ENCODE results near the gene SPATA3.
"Not testable (repeated sequence)": the region's sequence is repeated elsewhere in the genome, so short reads cannot be mapped to it uniquely, and the experiment has no call there.

Gene SPATA3

DNA sequence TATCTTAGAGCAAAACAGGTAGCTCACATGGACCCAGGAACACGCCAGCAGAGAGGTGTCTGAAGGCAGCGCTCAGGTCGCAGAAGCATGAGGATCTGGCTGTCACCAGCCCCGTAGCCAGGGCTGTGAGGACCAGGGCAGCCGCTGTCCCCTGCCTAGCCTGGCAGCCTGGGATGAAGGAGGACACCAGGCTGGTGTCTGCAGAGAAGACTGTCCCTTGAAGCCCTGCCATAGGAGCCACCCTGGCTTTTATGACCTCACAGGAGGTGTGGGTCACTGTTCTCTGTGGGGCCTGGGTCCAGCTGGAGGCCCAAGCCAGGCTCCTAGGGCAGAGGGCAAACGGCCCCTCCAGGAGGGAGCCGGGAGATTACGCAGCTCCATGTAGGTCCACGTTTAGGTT lies at the start of gene SPATA3:
SPATA3 (plus strand) TSS at position 301 of the 400 bp plus-strand sequence. CDS start 113 bp downstream, outside the sequence.
- no peak for DNase-seq

DNA sequence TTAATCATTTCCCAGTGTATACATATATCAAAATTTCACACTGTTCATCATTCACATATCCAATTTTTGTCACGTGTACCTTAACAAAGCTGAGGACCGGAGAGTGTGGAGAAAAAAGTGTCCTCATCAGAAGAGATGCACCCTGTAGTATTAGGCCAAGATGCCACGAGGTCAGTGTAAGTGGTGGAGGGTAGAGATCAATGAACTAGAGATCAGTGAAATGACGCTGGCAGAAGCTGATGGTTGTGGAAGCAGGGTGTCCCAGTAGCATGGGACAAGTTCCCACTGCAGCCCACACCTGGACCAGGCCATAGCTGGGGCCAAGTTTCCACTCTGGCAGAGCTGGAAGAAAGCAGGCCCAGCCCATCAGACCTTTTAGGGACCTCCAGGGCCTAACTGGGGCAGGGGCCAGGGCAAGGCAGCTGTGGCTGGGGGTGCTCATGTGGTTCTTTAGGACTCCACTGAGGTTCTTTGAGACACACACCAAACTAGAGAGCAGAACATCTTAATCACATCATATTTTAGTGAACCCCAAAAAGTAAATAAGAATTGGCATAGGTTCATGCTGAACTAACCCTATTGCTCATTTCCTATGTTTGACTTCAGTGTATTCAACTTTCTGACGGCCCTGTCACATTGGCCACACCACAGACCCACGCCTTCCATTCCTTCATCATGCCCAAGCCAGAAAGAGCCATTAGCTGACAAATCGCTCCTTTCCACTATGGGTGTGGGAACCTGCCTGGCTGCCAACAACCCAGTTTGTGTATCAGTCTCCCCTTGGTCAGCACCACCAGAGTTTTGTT lies 49.3 kb upstream of the SPATA3 start:
- DNase-seq = no peak

- no peak for DNase-seq
These were observed 48.7 kb upstream of the SPATA3 start for GRCh38 chr2:230947235-230947576.

GRCh38 chr2:230947908-230948365 lies 48.0 kb upstream of the SPATA3 start:
- DNase-seq = no peak

DNA sequence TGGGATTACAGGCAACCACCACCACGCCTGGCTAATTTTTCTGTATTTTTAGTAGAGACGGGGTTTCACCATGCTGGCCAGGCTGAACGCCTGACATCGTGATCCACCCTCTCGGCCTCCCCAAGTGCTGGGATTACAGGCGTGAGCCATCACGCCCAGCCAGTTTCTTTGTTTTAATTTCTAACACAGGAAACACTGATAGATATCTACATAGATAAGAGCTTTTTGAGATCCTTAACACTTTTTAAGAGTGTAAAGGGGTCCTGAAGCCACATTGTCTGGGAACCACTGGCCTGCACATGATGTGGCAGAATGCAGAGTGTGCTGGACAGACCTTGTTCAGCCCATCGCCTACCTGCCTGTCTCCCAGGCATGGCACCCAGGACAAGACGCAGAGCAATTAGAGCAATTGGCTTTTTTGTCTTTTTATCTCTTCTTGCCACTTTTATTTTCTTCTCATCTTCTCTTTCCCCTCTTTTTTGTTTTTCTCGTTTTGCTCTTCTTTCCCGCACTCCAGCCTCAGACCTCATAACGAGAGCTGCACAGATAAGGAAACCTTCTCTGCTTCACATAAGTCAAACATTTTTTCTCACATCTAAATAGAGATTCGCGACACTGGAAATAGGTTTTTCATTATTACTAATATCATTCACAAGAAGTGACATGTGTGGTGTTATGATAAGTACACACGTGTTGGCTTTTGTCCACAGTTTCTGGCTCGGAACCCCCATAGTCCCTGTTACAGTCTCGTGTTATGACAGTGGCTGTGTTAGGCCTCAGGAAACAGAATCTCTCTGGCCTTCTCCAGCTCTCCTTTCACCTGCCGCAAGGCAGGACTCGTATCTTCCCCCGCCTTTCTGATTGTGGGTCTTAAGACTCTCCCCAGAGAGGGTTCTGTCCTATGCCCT lies 45.7 kb upstream of the SPATA3 start:
- no peak for DNase-seq

- DNase-seq = no peak
These were observed 45.0 kb upstream of the SPATA3 start for GRCh38 chr2:230950874-230951339.

DNA sequence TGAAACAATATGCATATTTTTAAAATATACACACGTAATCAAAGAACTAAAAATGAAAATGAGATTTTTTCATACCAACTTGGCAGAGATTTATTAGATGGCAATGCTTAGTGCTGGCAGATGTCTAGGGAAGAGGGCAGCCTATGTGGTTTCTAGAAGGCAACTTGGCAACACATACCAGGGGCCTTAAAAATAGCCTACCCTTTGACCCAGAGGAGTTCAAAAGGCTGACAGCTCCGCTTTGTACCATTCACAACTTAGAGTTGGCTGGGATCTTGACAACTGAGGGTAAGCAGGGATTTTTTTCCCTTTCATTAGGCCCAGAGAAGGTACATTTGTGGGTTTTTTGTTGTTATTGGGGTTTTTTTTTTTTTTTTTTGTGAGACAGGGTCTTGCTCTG lies 44.5 kb upstream of the SPATA3 start:
- DNase-seq = no peak

- DNase-seq = no peak
These were observed 43.5 kb upstream of the SPATA3 start for GRCh38 chr2:230952226-230952956.

DNA sequence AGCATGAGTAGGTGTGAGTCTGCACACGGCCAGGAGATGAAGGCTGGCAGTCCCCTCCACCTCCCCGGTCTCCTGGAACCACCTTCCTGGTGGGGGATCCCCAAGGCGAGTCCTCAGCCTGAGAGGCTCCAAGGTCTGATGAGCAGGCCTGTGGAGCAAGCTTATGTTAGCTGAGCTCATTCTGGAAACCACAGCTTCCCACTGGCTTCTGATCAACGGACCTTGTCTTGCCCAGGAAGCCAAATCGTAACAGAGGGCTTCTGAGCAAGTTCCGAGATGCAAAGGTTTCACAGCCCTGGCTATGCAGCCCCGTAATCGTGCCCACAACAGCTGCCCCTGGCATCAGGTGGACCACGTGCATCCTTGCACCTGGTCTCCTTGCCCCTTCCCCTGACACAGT lies 42.1 kb upstream of the SPATA3 start:
- peak; percentile 78 for DNase-seq

GRCh38 chr2:230954746-230955145 lies 41.2 kb upstream of the SPATA3 start:
- DNase-seq = no peak

DNA sequence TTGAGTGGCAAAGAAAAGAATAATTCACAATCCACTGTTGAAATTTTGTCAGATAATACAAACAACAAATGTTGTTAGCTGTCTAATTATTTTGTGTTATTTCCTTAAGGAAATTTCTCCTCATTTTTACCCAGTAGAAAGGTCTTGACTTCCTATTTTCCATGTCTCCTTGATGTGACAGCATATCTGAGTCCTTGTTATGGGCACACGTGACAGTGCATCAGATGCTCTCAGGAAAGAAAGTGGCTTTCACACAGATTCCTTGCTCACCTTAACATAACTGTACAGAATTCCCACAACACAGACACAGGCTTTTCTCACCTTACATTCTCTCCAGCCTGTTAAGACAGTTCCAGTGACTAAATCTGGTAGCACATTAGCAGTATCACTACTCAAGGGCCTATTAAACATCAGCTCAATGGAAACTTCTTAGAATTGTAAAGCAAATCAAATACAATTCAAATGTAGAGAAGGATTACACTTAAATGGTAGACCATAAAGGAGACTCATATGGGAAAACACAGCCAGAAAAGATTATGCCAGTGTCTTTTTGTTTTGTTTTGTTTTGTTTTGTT lies 40.7 kb upstream of the SPATA3 start:
- no peak for DNase-seq

GRCh38 chr2:230956827-230957755 lies 38.8 kb upstream of the SPATA3 start:
- no peak for DNase-seq

GRCh38 chr2:230957756-230958391 lies 38.0 kb upstream of the SPATA3 start:
- DNase-seq = no peak

DNA sequence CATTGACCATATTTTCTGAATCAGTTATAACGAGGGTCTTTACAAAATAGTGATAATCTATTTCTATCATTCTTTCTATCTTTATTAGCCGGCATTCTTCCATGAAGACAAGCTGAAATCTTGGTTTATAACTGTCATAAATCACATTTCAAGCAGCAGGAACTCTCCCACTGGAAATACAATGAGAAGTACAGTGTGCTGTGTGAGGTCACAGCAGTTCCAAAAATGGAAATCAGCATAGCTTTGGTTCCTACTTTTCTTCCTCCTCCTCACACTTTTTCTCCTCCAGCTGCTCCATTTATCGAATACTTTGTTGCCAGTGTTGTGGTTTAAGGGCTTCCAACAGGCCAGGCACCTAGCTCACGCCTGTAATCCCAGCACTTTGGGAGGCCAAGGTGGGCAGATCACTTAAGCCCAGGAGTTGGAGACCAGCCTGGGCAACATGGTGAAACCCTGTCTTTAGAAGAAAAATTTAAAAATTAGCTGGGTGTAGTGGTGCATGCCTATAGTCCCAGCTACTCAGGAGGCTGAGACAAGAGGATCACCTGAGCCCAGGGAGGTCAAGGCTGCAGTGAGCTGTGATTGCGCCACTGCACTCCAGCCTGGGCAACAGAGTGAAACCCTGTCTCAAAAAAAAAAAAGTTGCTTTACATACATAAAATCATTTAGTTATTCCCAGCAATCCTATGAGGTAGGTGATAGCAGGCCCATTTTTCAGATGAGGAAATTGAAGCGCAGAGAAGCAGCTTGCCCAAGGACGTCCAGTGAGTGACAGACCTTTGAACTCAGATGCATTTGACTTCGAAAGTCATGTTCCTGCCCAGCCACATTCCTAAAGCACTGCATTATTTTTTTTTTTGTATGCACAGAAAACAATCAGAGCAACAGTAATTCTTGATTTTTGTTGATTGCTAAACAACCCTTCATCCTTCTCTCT lies 36.8 kb upstream of the SPATA3 start:
- no peak for DNase-seq

- DNase-seq = no peak
These were observed 35.9 kb upstream of the SPATA3 start for GRCh38 chr2:230960026-230960425.

GRCh38 chr2:230961091-230961491 lies 34.8 kb upstream of the SPATA3 start:
- DNase-seq = no peak

- no peak for DNase-seq
These were observed 31.7 kb upstream of the SPATA3 start for GRCh38 chr2:230964136-230964730.

DNA sequence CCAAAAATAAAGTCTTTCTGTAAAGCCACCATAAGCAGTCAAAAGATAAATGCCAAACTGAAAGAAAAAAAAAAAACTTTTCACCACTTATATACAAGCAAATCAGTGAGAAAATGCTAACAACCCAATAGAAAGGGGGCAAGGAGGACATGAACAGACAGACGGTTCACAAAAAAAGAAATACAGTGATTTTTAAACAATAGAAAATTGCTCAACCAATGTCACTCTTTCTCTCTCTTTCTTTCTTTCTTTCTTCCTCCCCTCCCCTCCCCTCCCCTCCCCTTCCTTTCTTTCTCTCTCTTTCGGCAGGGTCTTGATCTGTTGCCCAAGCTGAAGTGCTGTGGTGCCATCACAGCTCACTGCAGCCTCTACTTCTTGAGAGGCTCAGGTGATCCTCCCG lies 28.8 kb upstream of the SPATA3 start:
- DNase-seq = no peak

GRCh38 chr2:230968314-230968713 lies 27.6 kb upstream of the SPATA3 start:
- not testable (repeated sequence) for DNase-seq

Measured in kidney glomerular epithelial cell (primary cell).